Measurements from ENCODE around the gene PDE10A.

DNA sequence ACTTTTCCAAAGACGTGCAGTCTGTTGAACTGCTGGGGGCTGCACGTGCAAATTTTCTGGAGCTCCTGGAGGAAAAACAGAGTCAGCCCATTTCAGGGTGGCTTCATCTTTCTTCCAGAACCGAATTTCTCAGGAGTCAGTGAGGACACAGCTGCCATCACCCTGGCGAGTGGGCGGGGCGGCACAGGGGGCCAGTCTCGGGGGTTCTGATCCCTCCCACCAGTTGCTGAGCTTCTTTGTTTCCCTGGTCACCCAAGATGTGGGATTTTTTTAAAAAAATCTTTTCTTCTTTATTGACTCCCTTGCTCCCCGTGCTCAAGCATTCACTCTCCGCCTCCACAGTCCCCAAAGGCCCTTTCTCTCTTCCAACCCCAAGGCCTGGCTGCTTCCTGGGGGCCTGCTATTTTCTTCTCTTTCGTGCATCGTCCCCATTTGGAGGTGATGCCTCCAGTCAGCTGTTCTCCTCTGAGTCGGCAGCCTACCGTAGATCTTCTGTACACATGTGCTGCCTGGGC is 362.6 kb downstream of the PDE10A start:
- TF ChIP-seq, protein P1, sequence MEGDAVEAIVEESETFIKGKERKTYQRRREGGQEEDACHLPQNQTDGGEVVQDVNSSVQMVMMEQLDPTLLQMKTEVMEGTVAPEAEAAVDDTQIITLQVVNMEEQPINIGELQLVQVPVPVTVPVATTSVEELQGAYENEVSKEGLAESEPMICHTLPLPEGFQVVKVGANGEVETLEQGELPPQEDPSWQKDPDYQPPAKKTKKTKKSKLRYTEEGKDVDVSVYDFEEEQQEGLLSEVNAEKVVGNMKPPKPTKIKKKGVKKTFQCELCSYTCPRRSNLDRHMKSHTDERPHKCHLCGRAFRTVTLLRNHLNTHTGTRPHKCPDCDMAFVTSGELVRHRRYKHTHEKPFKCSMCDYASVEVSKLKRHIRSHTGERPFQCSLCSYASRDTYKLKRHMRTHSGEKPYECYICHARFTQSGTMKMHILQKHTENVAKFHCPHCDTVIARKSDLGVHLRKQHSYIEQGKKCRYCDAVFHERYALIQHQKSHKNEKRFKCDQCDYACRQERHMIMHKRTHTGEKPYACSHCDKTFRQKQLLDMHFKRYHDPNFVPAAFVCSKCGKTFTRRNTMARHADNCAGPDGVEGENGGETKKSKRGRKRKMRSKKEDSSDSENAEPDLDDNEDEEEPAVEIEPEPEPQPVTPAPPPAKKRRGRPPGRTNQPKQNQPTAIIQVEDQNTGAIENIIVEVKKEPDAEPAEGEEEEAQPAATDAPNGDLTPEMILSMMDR (IDR thresholded peaks at IDR 0.05): no peak
- TF ChIP-seq NFYB (CRISPR knock-in tag; conservative IDR thresholded peaks at IDR 0.05; ENCODE audit: low read depth): no peak
- TF ChIP-seq, protein P2, sequence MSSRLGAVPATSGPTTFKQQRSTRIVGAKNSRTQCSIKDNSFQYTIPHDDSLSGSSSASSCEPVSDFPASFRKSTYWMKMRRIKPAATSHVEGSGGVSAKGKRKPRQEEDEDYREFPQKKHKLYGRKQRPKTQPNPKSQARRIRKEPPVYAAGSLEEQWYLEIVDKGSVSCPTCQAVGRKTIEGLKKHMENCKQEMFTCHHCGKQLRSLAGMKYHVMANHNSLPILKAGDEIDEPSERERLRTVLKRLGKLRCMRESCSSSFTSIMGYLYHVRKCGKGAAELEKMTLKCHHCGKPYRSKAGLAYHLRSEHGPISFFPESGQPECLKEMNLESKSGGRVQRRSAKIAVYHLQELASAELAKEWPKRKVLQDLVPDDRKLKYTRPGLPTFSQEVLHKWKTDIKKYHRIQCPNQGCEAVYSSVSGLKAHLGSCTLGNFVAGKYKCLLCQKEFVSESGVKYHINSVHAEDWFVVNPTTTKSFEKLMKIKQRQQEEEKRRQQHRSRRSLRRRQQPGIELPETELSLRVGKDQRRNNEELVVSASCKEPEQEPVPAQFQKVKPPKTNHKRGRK (CRISPR knock-in tag; IDR thresholded peaks at IDR 0.05; ENCODE audit: borderline replicate concordance): no peak
- TF ChIP-seq, protein P3, sequence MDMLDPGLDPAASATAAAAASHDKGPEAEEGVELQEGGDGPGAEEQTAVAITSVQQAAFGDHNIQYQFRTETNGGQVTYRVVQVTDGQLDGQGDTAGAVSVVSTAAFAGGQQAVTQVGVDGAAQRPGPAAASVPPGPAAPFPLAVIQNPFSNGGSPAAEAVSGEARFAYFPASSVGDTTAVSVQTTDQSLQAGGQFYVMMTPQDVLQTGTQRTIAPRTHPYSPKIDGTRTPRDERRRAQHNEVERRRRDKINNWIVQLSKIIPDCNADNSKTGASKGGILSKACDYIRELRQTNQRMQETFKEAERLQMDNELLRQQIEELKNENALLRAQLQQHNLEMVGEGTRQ (CRISPR knock-in tag; IDR thresholded peaks at IDR 0.05): no peak
- TF ChIP-seq TP53 (CRISPR knock-in tag; IDR thresholded peaks at IDR 0.05): no peak
- TF ChIP-seq TCF7 (CRISPR knock-in tag; IDR thresholded peaks at IDR 0.05; ENCODE audit: low read depth): no peak
- TF ChIP-seq ELF4 (CRISPR knock-in tag; IDR thresholded peaks at IDR 0.05; ENCODE audit: low read depth): no peak
- TF ChIP-seq CBFB (CRISPR knock-in tag; IDR thresholded peaks at IDR 0.05; ENCODE audit: low read depth): no peak
- TF ChIP-seq ZNF671 (CRISPR knock-in tag; IDR thresholded peaks at IDR 0.05): no peak
- TF ChIP-seq NR3C1 (CRISPR knock-in tag; conservative IDR thresholded peaks at IDR 0.05; ENCODE audit: low read depth): no peak
- TF ChIP-seq, protein P4, sequence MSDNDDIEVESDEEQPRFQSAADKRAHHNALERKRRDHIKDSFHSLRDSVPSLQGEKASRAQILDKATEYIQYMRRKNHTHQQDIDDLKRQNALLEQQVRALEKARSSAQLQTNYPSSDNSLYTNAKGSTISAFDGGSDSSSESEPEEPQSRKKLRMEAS (CRISPR knock-in tag; IDR thresholded peaks at IDR 0.05): no peak
- TF ChIP-seq NR2C2 (CRISPR knock-in tag; IDR thresholded peaks at IDR 0.05): no peak

All from WTC11 (cell line).